ENCODE measurements around the gene DNAH10. TPM values are rescaled to one million over a fixed set of nuclear protein-coding genes. Genes with fewer than 3 reads are reported as not detected.
"Not testable (repeated sequence)": the region's sequence is repeated elsewhere in the genome, so short reads cannot be mapped to it uniquely, and the experiment has no call there.

DNAH10 gene
- total RNA-seq, 1 donor from 2014 or later, result 0.17 TPM

GRCh38 chr12:123905319-123905925 is 143.3 kb downstream of the DNAH10 start:
- peak; percentile 90 for TF ChIP-seq CTCF (conservative IDR thresholded peaks at IDR 0.05; ENCODE audit: low read depth, low read length)
- peak; percentile 40 for DNase-seq (ENCODE audit: low read depth)
- no peak overlapping the region for H3K4me3 ChIP-seq (ENCODE audit: low read depth, low read length)

DNA sequence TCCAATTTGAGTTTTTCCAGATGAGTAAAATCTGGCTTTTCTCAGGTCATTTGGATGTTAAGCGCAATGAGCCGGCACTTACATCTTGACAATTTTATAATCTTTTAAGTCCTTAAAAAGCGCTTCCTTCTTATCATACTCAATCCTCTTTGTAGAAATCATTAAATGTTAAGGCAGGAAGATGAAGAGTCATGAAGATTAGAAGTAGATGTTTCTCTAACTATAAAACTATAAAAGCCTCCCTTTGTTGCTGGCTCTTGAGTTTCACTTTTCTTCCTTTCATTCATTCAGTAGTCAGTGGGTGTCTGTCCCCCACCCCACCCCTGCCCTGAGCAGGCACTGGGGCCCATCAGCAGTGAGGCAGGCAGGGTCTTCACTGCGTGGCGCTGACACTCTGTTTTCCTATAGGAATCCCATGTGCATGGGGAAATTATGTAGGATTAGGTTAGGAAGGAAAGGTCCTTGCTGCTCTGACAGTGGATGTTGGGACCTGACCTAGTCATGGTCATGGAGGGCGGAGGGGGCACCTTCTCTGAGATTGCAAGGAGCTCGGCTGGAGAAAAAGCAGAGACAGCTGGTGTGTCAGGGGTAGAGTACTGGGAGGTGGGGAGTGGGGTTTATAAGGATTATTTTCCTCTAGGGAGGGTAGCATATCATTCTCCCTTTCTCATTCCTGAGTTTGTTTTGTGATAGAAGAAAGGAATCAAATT is 144.8 kb downstream of the DNAH10 start:
- DNase-seq (ENCODE audit: low read depth), result no peak
- no peak overlapping the region for H3K4me3 ChIP-seq (ENCODE audit: low read depth, low read length)
- TF ChIP-seq CTCF (conservative IDR thresholded peaks at IDR 0.05; ENCODE audit: low read depth, low read length), result no peak

DNA sequence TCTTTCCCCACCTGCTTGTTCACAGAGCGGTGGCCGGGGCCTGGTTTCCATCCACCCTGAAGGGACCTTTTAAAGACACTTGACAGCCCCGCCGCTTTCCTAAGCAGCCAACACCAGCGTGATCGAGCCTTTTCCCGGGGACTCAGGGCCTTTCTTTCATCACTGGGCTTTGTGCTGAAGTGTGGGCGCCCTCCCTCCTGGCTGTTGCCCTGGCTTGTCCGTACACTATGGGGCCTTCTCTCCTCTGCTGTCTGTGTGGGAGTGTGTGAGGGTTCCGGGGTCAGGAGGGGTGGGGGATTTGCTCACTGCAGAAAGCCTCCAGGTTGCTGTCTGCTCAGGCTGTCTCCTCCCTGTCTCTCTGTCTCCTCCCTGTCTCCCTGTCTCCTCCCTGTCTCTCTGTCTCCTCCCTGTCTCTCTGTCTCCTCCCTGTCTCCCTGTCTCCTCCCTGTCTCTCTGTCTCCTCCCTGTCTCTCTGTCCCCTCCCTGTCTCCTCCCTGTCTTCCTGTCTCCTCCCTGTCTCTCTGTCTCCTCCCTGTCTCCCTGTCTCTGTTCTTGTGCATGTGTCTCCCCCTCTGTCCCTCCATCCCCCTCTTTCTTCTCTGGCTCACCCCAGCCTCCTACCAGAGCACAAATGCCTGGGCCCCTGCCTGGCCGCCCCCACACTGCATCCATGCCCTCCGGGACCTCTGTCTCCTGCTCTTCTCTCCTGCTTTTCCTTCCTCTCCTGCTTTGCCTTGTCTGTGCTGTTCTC is 145.8 kb downstream of the DNAH10 start:
- DNase-seq (ENCODE audit: low read depth), result no peak
- H3K4me3 ChIP-seq (ENCODE audit: low read depth, low read length), result no peak overlapping the region
- TF ChIP-seq CTCF (conservative IDR thresholded peaks at IDR 0.05; ENCODE audit: low read depth, low read length), result no peak

- no peak overlapping the region for H3K4me3 ChIP-seq (ENCODE audit: low read depth, low read length)
- no peak for TF ChIP-seq CTCF (conservative IDR thresholded peaks at IDR 0.05; ENCODE audit: low read depth, low read length)
These were observed 147.0 kb downstream of the DNAH10 start for GRCh38 chr12:123908884-123909725.

DNA sequence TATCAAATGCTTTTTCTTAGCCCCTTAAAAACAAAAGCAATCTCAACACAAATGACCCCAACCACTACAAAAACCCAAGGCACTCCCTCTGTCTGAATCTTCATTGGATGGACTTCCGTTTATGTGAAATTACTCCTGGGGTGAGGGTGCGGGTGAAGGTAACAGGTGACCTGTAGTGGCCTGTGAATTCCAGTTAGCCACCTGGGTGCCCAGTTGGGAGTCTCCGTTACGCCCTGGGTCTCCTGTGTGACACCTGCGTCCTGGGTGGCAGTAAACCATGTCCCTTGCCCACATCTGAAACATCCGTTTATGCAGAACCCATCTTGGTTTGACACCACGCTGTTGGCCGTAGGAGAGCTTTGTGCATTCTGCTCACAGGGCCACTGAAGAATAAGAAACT is 148.0 kb downstream of the DNAH10 start:
- no peak for TF ChIP-seq CTCF (conservative IDR thresholded peaks at IDR 0.05; ENCODE audit: low read depth, low read length)
- H3K4me3 ChIP-seq (ENCODE audit: low read depth, low read length), result no peak overlapping the region
- DNase-seq (ENCODE audit: low read depth), result no peak

More at GRCh38 chr12:123908884-123909725, 147.0 kb downstream of the DNAH10 start:
- DNase-seq (ENCODE audit: low read depth), result no peak

GRCh38 chr12:123910761-123911193 is 148.7 kb downstream of the DNAH10 start:
- DNase-seq (ENCODE audit: low read depth), result no peak
- TF ChIP-seq CTCF (conservative IDR thresholded peaks at IDR 0.05; ENCODE audit: low read depth, low read length), result no peak
- H3K4me3 ChIP-seq (ENCODE audit: low read depth, low read length), result no peak overlapping the region

GRCh38 chr12:123911672-123912409 is 149.7 kb downstream of the DNAH10 start:
- DNase-seq (ENCODE audit: low read depth); H3K4me3 ChIP-seq (ENCODE audit: low read depth, low read length): not testable (repeated sequence)

Measured in epithelial cell of proximal tubule (primary cell).